Endometrium (tissue), 2 donors: Measurements from ENCODE around the gene AUNIP.

Source experiments
- FAIRE-seq: peaks from 2 replicates; lab custom pipeline; 2012; peaks lifted over from hg19 to GRCh38; lab: Jason Lieb, UNC
- donor health status: control.
- donor health status: control.

Gene AUNIP

GRCh38 chr1:25858906-25859789, at the start of gene AUNIP:
AUNIP (minus strand) TSS chr1:25859457; CDS start chr1:25859357, 100 bp downstream.
- FAIRE-seq: no peak

GRCh38 chr1:25909040-25909439, 49.8 kb upstream of the AUNIP start:
- no peak for FAIRE-seq

GRCh38 chr1:25908161-25908560, 48.9 kb upstream of the AUNIP start:
- FAIRE-seq: no peak

- no peak for FAIRE-seq
Measured at GRCh38 chr1:25907601-25908000, 48.3 kb upstream of the AUNIP start.

- FAIRE-seq: no peak
Measured at GRCh38 chr1:25906644-25907300, 47.5 kb upstream of the AUNIP start.

- no peak for FAIRE-seq
Measured at GRCh38 chr1:25905680-25906643, 46.7 kb upstream of the AUNIP start, which contains the start of gene STMN1. STMN1 (minus strand) TSS chr1:25906419; CDS start chr1:25904676, 1,743 bp downstream.

- no peak for FAIRE-seq
Measured at GRCh38 chr1:25904943-25905679, 45.9 kb upstream of the AUNIP start.

- FAIRE-seq: no peak
Measured at GRCh38 chr1:25903986-25904385, 44.7 kb upstream of the AUNIP start.

GRCh38 chr1:25902462-25902861, 43.2 kb upstream of the AUNIP start:
- no peak for FAIRE-seq

GRCh38 chr1:25900219-25900618, 41.0 kb upstream of the AUNIP start:
- FAIRE-seq: no peak

GRCh38 chr1:25899792-25900191, 40.5 kb upstream of the AUNIP start:
- FAIRE-seq: no peak

- no peak for FAIRE-seq
Measured at GRCh38 chr1:25898223-25899015, 39.2 kb upstream of the AUNIP start.

- no peak for FAIRE-seq
Measured at GRCh38 chr1:25897754-25898153, 38.5 kb upstream of the AUNIP start.

- no peak for FAIRE-seq
Measured at GRCh38 chr1:25896266-25896665, 37.0 kb upstream of the AUNIP start.

GRCh38 chr1:25895365-25895990, 36.2 kb upstream of the AUNIP start:
- FAIRE-seq: peak; percentile 92

- FAIRE-seq: no peak
Measured at GRCh38 chr1:25893116-25893515, 33.9 kb upstream of the AUNIP start.

GRCh38 chr1:25891606-25892005, 32.3 kb upstream of the AUNIP start:
- no peak for FAIRE-seq

GRCh38 chr1:25890239-25891034, 31.2 kb upstream of the AUNIP start:
- FAIRE-seq: no peak

- no peak for FAIRE-seq
Measured at GRCh38 chr1:25889470-25889869, 30.2 kb upstream of the AUNIP start.
